Measurements from ENCODE around the gene SPRED2. TPM values are rescaled to one million over a fixed set of nuclear protein-coding genes. Genes with fewer than 3 reads are reported as not detected.

SPRED2 gene
- total and polyA plus RNA-seq, 2 of the 8 experiments (the other 6 are each of a cell fraction or from before 2014, with no cell fraction given), result 15.3 to 22.5 TPM

- Histone ChIP-seq H3K27me3 (replicated peaks in 1 of 4; ENCODE audit: control insufficient read depth in 3 of 4, extremely low read depth in 1 of 4, insufficient read depth in 3 of 4, low read length in 3 of 4) (no peaks in the 10 kb centered on the region), H2BK120ac (replicated peaks; ENCODE audit: low read depth, low read length) (no peak overlapping the region), H2AK5ac (ENCODE audit: low read depth, low read length) (no peak overlapping the region), H3K23ac (ENCODE audit: insufficient read length) (no peak overlapping the region), H4K91ac (replicated peaks; ENCODE audit: insufficient read length, low read length) (no peak overlapping the region), H2BK20ac (ENCODE audit: low read length) (no peak overlapping the region), H2BK12ac (ENCODE audit: low read depth, low read length) (no peak overlapping the region), H3K36me3 (ENCODE audit: control insufficient read depth in 2 of 4, insufficient read depth in 4 of 4, low read length in 3 of 4) (peaks cover 0 to 6% (median 0%) of the 10 kb centered on the region in 4 experiments; a peak in 1 of 8 replicates), H4K8ac (ENCODE audit: extremely low read depth, insufficient read depth, low read length) (no peak overlapping the region), H3K79me2 (ENCODE audit: control insufficient read depth in 1 of 2, insufficient read depth in 2 of 2, low read length in 2 of 2) (no peaks in the 10 kb centered on the region), H3K56ac (replicated peaks; ENCODE audit: insufficient read length, low read depth, low read length) (no peak overlapping the region), H2BK5ac (ENCODE audit: low read depth, low read length) (no peak overlapping the region), H3K23me2 (ENCODE audit: low read depth, low read length) (no peaks in the 10 kb centered on the region; the same call in 1 of the 2 replicates), H3K4me1 (replicated peaks in 1 of 4; ENCODE audit: control insufficient read depth in 3 of 4, insufficient read depth in 4 of 4, low read length in 3 of 4) (no peaks in the 10 kb centered on the region), H3K4me2 (ENCODE audit: insufficient read depth in 1 of 2, low read depth in 2 of 2, low read length in 2 of 2) (no peak overlapping the region), H4K20me1 (replicated peaks in 1 of 2; ENCODE audit: control insufficient read depth in 1 of 2, insufficient read depth in 2 of 2, low read length in 2 of 2) (peaks cover 0 to 2% of the 10 kb centered on the region in 2 experiments), H3K9ac (replicated peaks in 1 of 4; ENCODE audit: extremely low read depth in 1 of 4, low read depth in 3 of 4, low read length in 3 of 4) (no peak overlapping the region; a peak in 1 of 7 replicates), H4K5ac (ENCODE audit: insufficient read length, low read depth, low read length) (no peak overlapping the region), H3K27ac (ENCODE audit: low read depth, low read length) (no peak overlapping the region), H3K4ac (replicated peaks; ENCODE audit: insufficient read length, low read depth, low read length) (no peak overlapping the region), H2AFZ (ENCODE audit: low read length) (no peak overlapping the region), H3K18ac (ENCODE audit: extremely low read depth, low read length) (no peak overlapping the region), H3K9me3 (ENCODE audit: insufficient read depth in 2 of 2, low read depth in 1 of 2, low read length in 1 of 2) (no peaks in the 10 kb centered on the region), H3K14ac (ENCODE audit: insufficient read length) (no peak overlapping the region), H3K79me1 (ENCODE audit: low read depth, low read length) (no peaks in the 10 kb centered on the region; the same call in 1 of the 2 replicates), H2BK15ac (ENCODE audit: low read length) (no peak overlapping the region), H3K4me3 (ENCODE audit: extremely low read depth in 1 of 4, insufficient read depth in 2 of 4, low read depth in 3 of 4, low read length in 4 of 4) (no peak overlapping the region)
- TF ChIP-seq, protein P1, sequence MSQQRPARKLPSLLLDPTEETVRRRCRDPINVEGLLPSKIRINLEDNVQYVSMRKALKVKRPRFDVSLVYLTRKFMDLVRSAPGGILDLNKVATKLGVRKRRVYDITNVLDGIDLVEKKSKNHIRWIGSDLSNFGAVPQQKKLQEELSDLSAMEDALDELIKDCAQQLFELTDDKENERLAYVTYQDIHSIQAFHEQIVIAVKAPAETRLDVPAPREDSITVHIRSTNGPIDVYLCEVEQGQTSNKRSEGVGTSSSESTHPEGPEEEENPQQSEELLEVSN (IDR thresholded peaks at IDR 0.05), result no peak
- no peak for TF ChIP-seq ASH2L (IDR thresholded peaks at IDR 0.05; ENCODE audit: low read length)
- FAIRE-seq (no peak), DNase-seq (ENCODE audit: low read depth in 1 of 2, low spot score in 2 of 2) (no peak)
- 88% methylated on average over 8 of the region's 8 CpGs; no CpG with 5 or more reads in 1 of the 2 experiments for WGBS, 2 experiments (ENCODE audit: extremely low coverage in 1 of 2, insufficient coverage in 1 of 2, insufficient read length in 1 of 2, insufficient replicate concordance in 2 of 2, low coverage in 1 of 2, low lambda C conversion rate in 2 of 2, missing lambda C conversion rate in 1 of 2)
- CTCF ChIA-PET (ENCODE audit: partially characterized antibody), result interaction anchor here (1.1 kb wide), 1 partner anchor 210 kb away, joined by 3 read pairs; no protein-coding TSS in a partner anchor
- POLR2A ChIA-PET (ENCODE audit: partially characterized antibody), result no interaction called here
Observed at GRCh38 chr2:65314801-65315441, 117.5 kb downstream of the SPRED2 start.

All from H1 (cell line).